NCI-H510A (cell line): ENCODE results near the gene PPM1G.
"Not testable (repeated sequence)": the region's sequence is repeated elsewhere in the genome, so short reads cannot be mapped to it uniquely, and the experiment has no call there.

Experiments used
- DNase-seq: peaks from one replicate; lab custom pipeline; 2025; lab: John Stamatoyannopoulos, UW

Gene PPM1G

GRCh38 chr2:27409321-27410073 is at the start of gene PPM1G:
TSS of gene PPM1G (minus strand) at chr2:27409591. CDS start at chr2:27409422, 169 bp downstream.
- peak; percentile 93 for DNase-seq

- no peak for DNase-seq
These were observed 44.6 kb upstream of the PPM1G start for GRCh38 chr2:27453968-27454367.

GRCh38 chr2:27451095-27451494 is 41.7 kb upstream of the PPM1G start:
- no peak for DNase-seq

- DNase-seq: no peak
These were observed 39.0 kb upstream of the PPM1G start for GRCh38 chr2:27448381-27448780.

- DNase-seq: no peak
These were observed 36.7 kb upstream of the PPM1G start for GRCh38 chr2:27446057-27446456.

- no peak for DNase-seq
These were observed 36.2 kb upstream of the PPM1G start for GRCh38 chr2:27445615-27446014.

- DNase-seq: no peak
These were observed 35.8 kb upstream of the PPM1G start for GRCh38 chr2:27445155-27445554.

GRCh38 chr2:27442920-27443282 is 33.5 kb upstream of the PPM1G start:
- no peak for DNase-seq

- DNase-seq: peak; percentile 79
These were observed 32.8 kb upstream of the PPM1G start, which contains the start of gene KRTCAP3 for GRCh38 chr2:27441958-27442919. TSS of gene KRTCAP3 (plus strand) at chr2:27442381. CDS start at chr2:27442413, 32 bp downstream.

- no peak for DNase-seq
These were observed 32.0 kb upstream of the PPM1G start for GRCh38 chr2:27441226-27441926.

- DNase-seq: no peak
These were observed 26.2 kb upstream of the PPM1G start for GRCh38 chr2:27435628-27436027.

GRCh38 chr2:27431395-27431794 is 22.0 kb upstream of the PPM1G start:
- no peak for DNase-seq

GRCh38 chr2:27428978-27429541 is 19.7 kb upstream of the PPM1G start:
- DNase-seq: peak; percentile 72

GRCh38 chr2:27428213-27428977 is 19.0 kb upstream of the PPM1G start, which contains the start of gene NRBP1:
TSS of gene NRBP1 (plus strand) at chr2:27428631. CDS start at chr2:27433274, 4,643 bp downstream.
- DNase-seq: peak; percentile 74

GRCh38 chr2:27427863-27428212 is 18.4 kb upstream of the PPM1G start:
- no peak for DNase-seq

GRCh38 chr2:27425039-27425438 is 15.6 kb upstream of the PPM1G start:
- not testable (repeated sequence) for DNase-seq

GRCh38 chr2:27422958-27423357 is 13.6 kb upstream of the PPM1G start:
- no peak for DNase-seq

GRCh38 chr2:27421660-27422250 is 12.4 kb upstream of the PPM1G start:
- DNase-seq: no peak

GRCh38 chr2:27420996-27421395 is 11.6 kb upstream of the PPM1G start:
- DNase-seq: no peak

GRCh38 chr2:27416151-27416550 is 6.8 kb upstream of the PPM1G start:
- DNase-seq: no peak
